Ishikawa (cell line): ENCODE measurements around the gene TNS3.

Experiments used
- CEBPB ChIP-seq: IDR thresholded peaks from 2 replicates; pipeline ENCODE4 v1.6.1; 2012
- CREB1 ChIP-seq: IDR thresholded peaks from 2 replicates; pipeline ENCODE4 v1.6.1; 2012; ENCODE audit warnings: low read depth
- EGR1 ChIP-seq: IDR thresholded peaks from 2 replicates; pipeline ENCODE4 v1.6.1; 2012
- EP300 ChIP-seq: IDR thresholded peaks from 2 replicates; pipeline ENCODE4 v1.6.1; 2012; ENCODE audit warnings: borderline replicate concordance
- FOXM1 ChIP-seq: IDR thresholded peaks from 2 replicates; pipeline ENCODE4 v1.6.1; 2012; ENCODE audit warnings: low read depth, borderline replicate concordance
- MAX ChIP-seq: IDR thresholded peaks from 2 replicates; pipeline ENCODE4 v1.6.1; 2012
- NFIC ChIP-seq: IDR thresholded peaks from 2 replicates; pipeline ENCODE4 v1.6.1; 2012
- RAD21 ChIP-seq: IDR thresholded peaks from 2 replicates; pipeline ENCODE4 v1.6.1; 2012; ENCODE audit warnings: low read depth
- REST ChIP-seq: IDR thresholded peaks from 2 replicates; pipeline ENCODE4 v1.6.1; 2012; ENCODE audit warnings: low read depth, mild to moderate bottlenecking
- TAF1 ChIP-seq: IDR thresholded peaks from 2 replicates; pipeline ENCODE4 v1.6.1; 2012; ENCODE audit warnings: low read depth, mild to moderate bottlenecking
- TCF12 ChIP-seq: IDR thresholded peaks from 2 replicates; pipeline ENCODE4 v1.6.1; 2012; ENCODE audit warnings: low read depth
- TEAD4 ChIP-seq: IDR thresholded peaks from 2 replicates; pipeline ENCODE4 v1.6.1; 2012
- YY1 ChIP-seq: IDR thresholded peaks from 2 replicates; pipeline ENCODE4 v1.6.1; 2012; ENCODE audit warnings: low read depth
- ZBTB7A ChIP-seq: IDR thresholded peaks from 2 replicates; pipeline ENCODE4 v1.6.1; 2012; ENCODE audit warnings: low read depth
- TF ChIP-seq, protein P1 (sequence below): IDR thresholded peaks from 2 replicates; pipeline ENCODE4 v1.6.1; 2012

Gene TNS3

GRCh38 chr7:47260270-47260669, 321.6 kb downstream of the TNS3 start:
- TF ChIP-seq EGR1: no peak
- no peak for TF ChIP-seq TEAD4
- TF ChIP-seq FOXM1: no peak
- no peak for TF ChIP-seq CEBPB
- no peak for TF ChIP-seq NFIC
- no peak for TF ChIP-seq YY1
- no peak for TF ChIP-seq REST
- TF ChIP-seq, protein P1, sequence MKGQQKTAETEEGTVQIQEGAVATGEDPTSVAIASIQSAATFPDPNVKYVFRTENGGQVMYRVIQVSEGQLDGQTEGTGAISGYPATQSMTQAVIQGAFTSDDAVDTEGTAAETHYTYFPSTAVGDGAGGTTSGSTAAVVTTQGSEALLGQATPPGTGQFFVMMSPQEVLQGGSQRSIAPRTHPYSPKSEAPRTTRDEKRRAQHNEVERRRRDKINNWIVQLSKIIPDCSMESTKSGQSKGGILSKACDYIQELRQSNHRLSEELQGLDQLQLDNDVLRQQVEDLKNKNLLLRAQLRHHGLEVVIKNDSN: no peak

DNA sequence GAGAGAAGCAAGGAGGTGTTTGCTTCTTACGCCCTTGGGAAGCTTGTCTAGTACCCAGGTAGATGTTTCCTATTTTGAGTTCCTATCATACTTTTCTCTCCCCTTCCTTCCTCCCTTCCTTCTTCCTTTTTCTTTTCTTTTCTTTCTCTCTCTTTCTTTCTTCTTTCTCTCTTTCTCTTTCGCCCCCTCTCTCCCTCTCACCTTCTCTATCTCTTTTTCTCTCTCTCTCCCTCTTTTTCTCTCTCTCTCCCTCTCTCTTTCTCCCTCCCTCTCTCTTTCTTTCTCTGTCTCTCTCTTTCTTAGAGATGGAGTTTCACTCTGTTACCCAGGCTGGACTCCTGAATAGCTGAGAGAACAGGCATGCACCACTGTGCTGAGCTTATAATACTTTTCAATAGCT, 322.2 kb downstream of the TNS3 start:
- TF ChIP-seq CEBPB: no peak
- no peak for TF ChIP-seq REST
- TF ChIP-seq EP300: no peak
- no peak for TF ChIP-seq NFIC
- no peak for TF ChIP-seq FOXM1
- TF ChIP-seq MAX: no peak
- TF ChIP-seq RAD21: no peak
- TF ChIP-seq YY1: no peak
- TF ChIP-seq TAF1: no peak
- no peak for TF ChIP-seq ZBTB7A
- TF ChIP-seq TCF12: no peak
- TF ChIP-seq CREB1: no peak
- TF ChIP-seq TEAD4: no peak
- TF ChIP-seq, protein P1: no peak
- no peak for TF ChIP-seq EGR1

- TF ChIP-seq NFIC (no peak), CEBPB (no peak), TEAD4 (no peak), EP300 (no peak), REST (no peak), EGR1 (no peak), YY1 (no peak), RAD21 (no peak), TAF1 (no peak)
- TF ChIP-seq, protein P1: no peak
Observed at GRCh38 chr7:47258798-47259197, 323.1 kb downstream of the TNS3 start.

GRCh38 chr7:47256016-47256415, 325.9 kb downstream of the TNS3 start:
- TF ChIP-seq RAD21 (no peak), FOXM1 (no peak), TCF12 (no peak), EP300 (no peak), CEBPB (no peak), REST (no peak), CREB1 (no peak), MAX (no peak), TEAD4 (no peak), EGR1 (no peak), ZBTB7A (no peak), NFIC (no peak)
- TF ChIP-seq, protein P1: no peak
